T follicular helper cell (primary cell): ENCODE results near the gene IRX2.

ENCODE experiments used
- DNase-seq: peaks from one replicate; pipeline ENCODE4 v3.0.0-alpha.2; 2020; ENCODE audit warnings: low read depth

The IRX2 gene

DNA sequence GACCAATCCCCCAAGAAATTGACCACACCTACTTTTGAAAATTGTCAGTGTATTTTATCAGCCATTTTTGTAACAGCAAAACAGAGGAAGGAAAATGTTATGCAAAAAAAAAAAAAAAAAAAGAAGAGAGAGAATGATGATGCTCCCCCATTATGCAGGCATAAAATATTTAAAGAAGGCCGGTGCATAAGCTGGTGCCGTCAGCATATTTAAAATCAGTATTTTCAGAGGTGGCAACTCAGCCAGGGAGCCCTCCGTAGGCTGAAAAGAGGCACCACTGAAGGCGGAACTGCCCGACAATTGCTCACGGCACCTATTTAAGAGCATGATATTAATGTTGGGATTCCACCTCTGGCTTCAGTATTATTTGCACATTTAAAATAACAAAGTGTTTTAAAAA, 33.4 kb downstream of the IRX2 start:
- no peak for DNase-seq

DNA sequence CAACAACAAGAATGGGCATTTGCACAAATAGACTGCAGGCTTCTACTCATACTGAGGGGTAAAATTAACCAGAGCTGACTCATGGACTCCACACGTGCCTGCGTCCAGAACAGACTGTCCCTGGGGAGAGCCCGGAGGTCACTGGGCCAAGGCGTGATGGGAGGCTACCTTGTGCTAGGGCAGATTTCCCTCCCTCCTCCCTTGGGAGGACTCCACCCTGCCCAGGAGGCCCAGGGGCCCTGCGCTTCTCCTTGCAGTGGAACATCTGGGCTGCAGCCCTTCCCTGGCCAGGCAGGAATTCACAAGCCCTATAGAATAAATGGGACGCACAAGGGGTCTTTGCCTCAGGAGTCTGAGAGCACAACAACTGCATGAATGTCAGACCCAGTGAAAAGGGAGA, 35.6 kb downstream of the IRX2 start:
- no peak for DNase-seq

DNA sequence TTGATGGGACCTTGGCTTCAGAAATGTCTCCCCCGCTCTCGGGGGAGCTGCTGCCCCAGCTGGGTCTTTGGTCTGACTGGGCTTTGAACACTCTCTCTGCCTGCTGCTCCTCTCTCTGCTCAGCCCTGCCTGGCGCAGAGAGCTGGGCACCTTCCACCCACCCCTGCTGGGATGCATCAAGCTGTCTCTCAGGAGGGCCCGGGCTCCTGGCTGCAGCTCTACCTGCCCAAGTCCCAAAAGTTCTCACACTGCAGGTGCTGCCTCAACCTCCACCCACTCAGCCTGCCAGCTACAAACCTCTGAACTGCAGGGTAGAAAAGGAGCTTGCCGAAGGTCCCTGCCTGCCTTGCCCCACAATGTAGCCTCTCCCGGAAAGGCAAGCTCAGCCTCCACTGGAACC, 36.7 kb downstream of the IRX2 start:
- DNase-seq: no peak

DNA sequence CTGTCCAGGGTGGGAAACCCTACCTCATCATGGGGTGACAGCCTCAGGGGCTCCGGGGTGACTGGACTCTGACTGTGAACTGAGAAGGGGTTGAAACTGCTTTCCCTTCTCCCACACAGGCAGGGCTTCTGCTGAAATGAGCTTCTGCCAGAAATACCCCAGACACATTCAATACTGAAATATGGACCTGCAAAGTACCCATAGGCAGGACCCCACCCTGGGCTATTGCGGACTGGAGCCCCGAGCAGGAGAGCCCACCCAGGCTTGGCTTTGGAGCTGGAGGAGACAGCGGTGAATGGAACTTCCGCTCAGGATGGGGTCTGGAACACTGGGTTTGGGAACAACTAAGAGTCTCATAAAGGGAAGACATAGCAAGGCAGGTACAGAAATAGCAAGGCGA, 37.5 kb downstream of the IRX2 start:
- no peak for DNase-seq

DNA sequence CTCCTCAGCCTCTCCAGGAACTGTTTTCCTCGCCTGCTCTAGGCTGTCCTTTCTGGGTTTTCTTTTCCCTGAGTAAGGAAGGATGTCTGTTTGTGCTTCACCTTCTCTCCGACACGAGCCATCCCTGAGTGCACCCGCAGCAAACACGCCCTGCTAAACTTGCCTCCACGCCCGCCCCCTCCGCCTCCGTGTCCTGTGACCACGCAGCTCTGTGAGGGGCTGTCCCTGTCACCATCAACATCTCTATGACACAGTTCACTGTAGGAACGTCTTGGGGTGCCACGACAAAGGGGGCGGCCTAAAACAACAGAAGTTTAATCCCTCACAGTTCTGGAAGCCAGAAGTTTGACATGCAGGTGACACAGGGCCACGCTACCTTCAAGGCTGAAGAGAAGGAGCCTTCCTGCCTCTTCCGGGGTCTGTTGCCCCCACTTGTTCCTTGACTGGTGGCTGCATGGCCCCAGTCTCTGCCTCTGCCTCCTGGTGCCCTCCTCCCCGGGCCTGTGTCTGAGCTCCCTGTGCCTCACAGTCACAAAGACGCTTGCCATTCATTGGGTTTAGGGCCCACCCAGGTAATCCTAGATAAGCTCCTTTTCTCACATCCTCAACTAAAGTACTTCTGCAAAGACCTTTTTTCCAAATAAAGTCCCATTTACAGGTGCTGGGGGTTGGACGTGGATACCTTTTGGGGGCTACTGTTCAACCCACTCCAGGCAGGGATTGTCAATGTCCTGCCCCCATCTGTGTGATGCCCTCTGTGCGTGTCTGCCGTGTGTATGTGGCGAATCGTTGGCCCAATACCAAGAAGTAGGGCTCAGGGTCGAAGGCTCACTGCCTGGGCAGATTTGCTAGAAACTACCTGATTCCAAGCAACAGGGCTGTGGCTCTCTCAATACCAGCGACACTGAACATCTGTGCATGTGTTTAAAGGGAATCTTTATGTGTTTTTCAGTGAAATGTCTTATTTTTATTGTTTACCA, 39.7 kb downstream of the IRX2 start:
- DNase-seq: no peak

DNA sequence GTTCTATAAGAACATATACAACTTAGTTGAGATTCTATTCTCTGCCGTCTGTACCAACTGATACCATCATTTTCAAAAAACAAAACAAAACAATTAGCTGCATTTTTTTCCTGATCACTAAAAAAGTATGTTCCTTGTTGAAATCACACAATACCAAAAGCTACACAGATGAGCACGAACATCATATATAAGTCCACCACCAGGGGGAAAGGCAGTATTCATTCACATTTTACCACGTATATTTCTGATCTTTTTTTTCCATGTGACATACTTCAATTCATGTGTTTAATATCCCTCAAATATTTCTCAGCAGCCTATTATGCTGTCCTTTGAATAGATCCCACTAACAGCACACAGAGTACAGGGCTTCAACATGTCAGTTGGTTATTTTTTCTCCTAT, 40.6 kb downstream of the IRX2 start:
- DNase-seq: no peak

DNA sequence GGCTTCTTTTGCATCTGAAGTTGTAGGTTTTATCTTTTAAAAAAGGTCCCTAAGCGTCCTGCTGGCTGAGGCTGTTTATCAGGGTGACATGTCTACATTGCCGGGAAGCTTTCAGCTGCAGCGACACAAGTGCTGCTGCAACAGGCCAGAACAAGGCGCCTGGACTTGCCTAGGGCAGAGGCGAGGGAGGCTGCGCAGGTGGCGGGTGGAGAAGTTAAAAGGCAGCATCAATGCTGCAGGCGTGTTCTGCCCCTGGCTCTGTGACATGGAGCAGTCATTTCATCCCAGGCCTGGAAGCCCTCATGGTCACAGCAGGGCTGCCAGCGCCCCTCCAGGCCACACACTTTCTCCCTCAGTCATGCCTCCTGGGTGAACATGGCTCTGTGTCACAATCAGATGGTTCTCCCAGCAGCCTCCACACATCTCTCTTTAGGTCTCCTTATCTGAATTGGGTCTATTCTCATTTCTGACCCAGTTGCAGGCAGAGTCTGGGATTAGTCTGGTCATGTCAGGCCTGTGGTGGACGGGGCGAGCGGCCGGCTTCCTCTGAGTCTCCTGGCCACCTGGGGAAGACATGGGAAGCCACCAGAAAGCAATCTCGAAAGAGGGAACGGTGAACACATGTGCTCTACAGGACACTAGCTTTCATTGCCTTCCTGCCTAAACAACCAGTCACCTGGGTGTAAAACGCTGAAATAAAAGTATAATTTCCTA, 41.3 kb downstream of the IRX2 start:
- DNase-seq: no peak

DNA sequence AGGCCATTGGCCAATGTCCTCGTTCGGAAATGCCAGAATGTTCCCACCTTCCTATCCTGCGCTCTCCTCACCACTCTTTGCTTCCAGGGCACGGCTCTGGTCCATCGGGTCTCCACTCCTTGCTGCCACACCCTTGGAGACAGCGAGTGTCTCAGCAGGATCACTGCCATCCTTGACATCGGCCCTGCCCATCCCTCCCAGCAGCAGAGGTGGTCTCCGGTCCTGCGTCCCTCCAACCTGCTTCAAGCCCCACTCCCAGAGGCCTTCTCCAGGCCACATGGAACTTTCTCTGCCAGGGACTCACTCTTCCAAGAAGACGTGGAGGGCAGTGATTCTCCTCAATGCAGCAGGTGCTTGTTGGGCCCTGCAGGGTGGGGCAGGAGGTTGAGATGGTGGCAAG, 42.7 kb downstream of the IRX2 start:
- DNase-seq: no peak

DNA sequence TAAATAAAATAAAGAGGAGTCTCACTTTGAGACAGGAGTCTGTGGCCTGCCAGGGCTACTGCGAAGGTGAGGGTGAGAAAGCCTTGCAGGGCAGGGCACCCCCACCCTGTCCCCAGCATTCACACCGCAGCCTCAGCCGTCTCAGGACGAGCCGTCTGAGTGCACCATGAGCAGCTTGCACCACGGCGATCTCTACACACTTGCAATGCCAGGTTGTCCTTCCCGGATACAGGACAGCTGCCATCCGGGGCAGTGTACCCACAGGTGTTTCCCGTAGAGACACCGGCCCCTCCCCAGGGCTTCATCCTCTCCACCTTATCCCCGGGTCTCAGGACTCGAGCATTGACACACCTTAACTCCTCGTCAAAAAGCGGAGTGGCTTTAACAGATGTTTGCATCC, 43.3 kb downstream of the IRX2 start:
- no peak for DNase-seq

DNA sequence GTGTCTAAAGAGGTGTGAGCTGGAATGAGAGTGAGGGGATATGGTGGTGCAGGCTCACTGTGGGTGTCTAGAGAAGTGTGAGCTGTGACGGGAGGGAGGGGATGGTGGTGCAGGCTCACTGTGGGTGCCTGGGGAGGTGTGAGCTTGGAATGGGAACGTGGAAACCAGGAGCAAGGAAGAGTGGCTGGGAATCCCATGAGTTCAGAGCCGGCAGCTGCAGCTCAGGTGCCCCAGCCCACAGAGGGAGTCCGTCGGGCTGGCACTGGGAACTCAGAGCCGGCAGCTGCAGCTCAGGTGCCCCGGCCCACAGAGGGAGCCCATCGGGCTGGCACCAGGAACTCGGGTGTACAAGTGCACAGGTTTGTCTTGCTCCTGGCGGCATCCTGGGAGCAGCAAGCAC, 45.6 kb downstream of the IRX2 start:
- no peak for DNase-seq

DNA sequence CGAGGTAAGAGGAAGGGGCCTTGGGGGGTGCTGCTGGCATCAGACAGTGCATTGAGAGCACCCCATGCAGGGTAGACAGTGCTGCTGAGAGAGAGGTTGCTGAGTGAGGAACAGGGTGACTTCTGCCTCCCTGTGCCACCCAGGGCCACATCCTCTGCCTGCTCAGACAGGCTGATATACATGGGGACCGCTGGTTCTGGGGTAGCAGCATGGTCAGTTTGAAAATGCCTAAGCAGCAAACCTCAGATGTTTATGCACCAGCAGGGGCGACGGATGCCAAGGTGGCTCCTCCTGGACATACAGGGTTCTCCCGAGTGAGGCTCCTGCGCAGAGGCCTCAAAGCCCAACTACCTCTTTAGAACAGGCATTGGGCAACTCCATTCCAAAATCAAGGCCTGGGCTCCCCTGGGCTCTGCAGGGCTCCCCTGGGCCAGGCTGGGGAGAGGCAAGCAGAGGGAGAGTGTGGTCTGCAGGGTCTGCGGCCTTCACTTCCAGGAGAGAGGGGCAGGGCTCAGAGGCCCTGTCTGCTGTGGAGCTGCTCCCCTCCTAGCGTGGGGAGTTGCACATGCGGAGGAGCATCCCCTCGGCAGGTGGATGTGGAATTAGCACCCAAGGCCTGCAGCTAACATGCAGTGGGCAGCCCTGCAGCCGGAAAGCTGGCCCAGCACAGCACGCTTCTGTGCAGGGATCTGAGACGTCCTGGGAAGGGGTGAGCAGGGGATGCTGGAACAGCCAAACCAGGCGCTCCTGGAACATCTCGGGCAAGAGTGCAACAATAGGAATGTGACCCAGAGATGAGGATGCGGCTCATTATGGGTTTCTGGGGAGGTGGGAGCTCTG, 46.5 kb downstream of the IRX2 start:
- no peak for DNase-seq

DNA sequence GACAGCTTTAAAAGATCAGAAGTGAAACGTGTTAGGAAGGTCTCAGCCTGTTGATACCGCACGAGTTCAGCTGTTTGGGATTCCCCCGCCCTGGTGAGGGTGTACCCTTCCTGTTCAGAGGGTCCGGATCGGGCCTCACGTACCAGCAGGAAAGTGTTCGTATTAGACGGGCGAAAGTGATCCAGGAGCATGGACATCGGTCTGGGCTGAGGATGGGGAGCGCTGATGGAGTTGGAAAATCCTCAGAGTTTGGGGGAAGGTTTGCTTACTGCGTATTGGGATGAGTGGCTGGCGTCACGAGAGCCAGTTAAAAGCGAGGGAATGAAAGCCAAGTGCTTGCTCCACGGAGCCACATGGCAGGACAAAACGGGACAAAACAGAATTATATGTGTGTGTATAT, 47.4 kb downstream of the IRX2 start:
- DNase-seq: no peak

DNA sequence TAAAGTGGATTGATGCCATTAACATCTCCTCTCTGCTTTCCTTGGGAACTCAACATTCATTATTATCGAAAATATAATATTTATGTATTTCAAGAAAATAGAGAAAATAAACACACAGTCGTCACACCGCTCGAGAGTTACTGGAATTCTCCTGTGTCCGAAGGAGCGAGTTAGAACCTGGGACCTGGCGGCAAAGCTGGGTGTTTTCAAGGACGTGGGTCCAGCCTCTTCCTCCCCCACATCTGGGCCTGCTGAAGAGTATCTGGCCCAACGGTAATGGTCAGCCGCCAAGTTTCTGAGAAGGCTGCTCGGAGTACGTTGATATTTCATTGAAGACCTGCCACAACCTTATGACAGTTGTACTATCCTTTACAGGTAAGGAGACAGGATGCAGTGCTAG, 47.9 kb downstream of the IRX2 start:
- no peak for DNase-seq

DNA sequence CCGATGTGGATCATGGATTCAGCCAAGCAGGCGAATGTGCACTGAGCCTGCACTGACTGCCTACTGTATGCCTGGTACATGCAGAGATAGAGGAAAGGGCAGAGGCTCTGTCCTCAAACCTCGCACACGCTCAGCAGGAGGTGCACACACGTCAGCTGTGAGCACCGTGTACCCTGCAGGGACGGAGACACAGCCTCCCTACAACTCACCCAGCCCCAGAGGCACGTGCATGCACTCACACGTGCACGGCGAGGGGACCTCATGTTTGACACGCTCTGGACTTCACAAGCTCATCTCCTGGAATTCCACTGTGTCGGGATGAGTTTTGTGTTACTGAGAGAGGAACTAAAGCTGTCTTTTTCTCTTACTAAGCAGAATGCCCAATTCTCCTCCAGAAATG, 48.4 kb downstream of the IRX2 start:
- DNase-seq: no peak

DNA sequence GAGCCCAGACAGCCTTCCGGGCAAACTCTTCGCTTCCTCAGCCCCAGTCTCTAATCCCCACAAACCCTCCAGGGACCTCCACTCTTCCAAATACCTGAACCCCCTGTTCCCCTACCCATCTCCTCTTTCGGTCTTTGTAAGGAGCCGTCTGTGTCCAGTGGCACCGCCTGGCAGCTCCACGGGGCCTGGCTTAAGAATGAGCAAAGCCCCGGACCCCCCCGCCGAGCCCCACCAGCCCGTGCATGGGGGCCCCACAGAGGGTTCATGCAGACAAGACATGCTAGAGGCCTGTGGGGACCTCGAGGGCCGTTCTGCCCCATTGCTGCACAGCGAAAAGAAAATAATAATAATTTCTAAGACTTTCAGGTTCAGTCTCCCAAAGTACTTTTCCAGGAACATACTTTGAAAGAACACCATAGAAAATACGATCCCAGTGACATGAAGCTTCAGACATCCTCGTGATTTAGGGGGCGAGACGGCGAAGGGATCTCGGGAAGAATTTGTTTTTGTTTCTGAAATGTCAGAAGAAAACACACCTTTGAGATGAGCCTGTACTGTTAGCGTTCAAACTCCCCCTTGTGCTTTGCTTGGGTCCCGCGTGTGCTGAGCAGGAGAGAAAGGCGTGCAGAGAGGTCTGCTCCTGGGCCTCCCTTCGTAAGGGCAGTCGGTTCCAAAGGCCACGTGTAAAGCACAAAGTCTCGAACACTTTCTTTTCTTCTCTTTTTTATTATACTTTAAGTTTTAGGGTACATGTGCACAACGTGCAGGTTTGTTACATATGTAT, 49.2 kb downstream of the IRX2 start:
- no peak for DNase-seq

DNA sequence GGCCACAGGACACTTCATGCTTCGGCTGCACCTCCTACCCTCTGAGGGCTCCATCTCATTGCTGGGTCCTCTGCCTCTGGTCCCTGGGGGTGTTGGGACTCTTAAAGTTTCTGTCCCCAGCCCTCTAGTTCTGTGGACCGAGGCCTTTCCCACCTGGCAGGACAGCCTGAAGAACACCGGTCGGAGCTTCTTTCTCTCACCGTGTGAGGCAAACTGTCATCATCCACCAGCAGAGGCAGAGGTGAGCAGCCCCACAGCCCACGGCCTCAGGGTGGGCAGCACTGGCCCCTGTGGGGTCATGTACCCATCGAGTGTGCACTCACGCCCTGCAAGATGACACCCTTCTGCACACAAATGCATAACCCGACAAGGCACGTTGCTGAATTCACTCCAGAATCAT, 49.9 kb downstream of the IRX2 start:
- DNase-seq: no peak

DNA sequence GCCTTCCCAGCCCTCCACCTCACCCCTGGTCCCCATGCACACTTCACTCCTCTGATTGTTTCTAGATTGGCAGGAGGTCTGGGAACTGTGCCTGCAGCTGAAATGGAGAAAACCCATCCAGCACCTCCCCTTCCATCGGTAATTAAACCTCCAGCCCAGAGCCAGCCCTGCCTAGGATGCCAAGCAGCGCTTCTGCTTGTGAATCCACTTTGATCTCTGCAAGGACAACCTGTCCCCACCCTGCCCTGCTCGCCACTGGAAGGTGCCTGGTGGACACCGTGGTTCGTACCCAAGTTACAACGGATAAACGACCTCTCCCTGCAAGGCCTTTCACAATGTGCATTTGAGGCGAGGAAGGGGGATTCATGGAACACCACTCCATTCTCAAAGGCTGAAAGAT, 50.6 kb downstream of the IRX2 start:
- no peak for DNase-seq

DNA sequence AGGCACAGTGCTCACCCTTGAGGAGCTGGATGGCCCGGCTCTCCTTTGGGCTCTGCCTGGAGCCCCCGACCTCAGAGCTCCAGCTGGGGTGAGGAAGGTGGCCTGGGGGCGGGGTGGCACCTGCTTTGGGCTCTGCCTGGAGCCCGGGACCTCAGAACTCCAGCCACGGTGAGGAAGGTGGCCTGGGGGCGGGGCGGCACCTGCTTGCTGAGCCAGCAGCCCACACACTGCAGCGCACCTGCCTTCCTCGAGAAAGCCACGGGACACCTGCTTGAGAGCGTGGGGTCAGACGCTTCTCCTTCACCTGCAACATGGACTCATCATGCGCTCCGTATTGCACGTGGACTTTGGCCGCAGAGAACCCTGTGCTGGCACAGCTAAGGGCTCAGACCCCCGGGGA, 51.8 kb downstream of the IRX2 start:
- no peak for DNase-seq

DNA sequence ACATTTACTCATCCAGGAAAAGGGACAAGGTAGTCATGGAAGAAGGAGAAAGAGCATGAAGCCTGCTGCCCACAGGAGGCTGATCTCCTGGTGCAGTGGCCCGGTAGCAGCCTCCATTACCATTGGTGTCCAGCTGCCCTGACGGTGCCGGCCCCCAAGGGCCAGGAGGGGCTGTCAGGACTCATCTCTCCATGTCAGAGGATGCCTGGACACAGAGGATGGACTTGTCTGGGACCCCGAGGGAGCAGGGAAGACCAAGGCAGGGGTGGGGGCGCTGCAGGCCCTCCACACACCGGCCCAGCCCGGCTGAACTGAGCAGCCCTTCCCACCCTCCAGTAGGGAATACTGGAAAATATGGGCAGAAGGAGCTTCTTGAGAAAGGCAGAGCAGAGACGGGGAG, 52.2 kb downstream of the IRX2 start:
- DNase-seq: no peak

DNA sequence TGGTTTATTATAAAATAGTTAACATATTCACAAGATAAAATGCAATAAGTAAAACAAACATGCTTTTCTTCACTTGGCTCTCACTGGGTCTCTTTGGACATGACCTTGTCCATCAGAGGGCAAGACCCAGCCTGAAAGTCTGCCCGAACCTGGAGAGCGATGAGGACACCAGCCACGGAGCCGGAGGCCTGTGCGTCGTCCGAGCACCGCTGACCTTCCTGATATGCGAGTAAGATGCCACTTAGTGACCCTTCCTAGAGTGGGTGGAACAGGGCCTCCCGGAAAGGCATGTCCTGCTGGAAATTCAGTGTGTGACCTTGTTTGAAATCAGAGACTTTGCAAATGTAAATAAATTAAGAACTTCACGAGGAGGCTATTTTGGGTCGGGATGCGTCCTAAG, 52.9 kb downstream of the IRX2 start:
- no peak for DNase-seq

DNA sequence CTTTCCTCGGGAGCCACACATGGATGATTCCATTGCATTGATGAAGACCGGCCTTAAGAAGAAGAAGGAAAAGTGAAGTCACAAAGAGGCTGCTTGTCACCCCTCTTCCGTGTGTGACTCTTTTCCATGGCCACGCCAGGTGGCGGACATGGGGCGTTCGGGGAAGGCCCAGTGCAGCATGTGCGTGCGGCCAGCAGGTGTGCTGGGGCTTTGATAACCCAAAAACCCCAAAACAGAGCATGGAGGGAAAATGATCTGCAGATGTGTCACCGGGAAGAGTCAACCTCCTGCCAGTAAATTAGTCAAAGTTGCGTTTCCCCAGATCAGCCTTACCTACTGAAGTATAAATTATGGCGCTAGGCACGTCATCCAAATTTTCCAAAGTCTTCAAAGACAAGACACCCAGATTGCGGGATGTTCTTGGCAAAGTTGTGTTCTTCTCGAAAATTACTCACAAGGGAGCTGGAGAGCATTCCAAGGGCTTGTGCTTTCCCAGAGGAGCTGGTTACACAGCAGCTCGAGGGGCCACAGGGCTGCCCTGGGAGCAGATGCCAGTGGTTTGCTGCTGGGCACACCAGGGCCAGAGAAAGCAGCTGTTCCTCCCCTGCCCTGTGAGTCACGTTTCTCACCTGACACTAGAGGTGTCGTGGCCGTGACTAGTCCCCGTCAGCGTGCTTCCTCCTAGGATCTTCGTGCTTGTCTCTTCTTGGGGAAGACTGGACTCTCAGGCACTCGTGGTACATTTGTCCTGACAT, 53.9 kb downstream of the IRX2 start:
- no peak for DNase-seq
